Astrocyte (in vitro differentiated cells and primary cell): ENCODE measurements around the gene RAD51B.

Experiments
- CTCF ChIP-seq: IDR thresholded peaks from 2 replicates; pipeline ENCODE4 v1.5.1; 2011; ENCODE audit warnings: low read depth, mild to moderate bottlenecking, inconsistent platforms, low read length, moderate library complexity; ENCODE audit not compliant: insufficient read depth
- EZH2 ChIP-seq: IDR thresholded peaks from 2 replicates; pipeline ENCODE4 v1.6.1; 2012; ENCODE audit warnings: mild to moderate bottlenecking, low read length, inconsistent platforms; ENCODE audit not compliant: insufficient read depth

GRCh38 chr14:68416171-68416570, 596.6 kb downstream of the RAD51B start:
- TF ChIP-seq CTCF (no peak), EZH2 (no peak)
